ENCODE data around the gene CD209. TPM values are rescaled to one million over a fixed set of nuclear protein-coding genes. Genes with fewer than 3 reads are reported as not detected.

CD209 gene
- total RNA-seq, 5 donors from 2014 or later (not counting 1 experiment from before 2014, with no cell fraction given): 0.07 TPM; not detected in 4

DNA sequence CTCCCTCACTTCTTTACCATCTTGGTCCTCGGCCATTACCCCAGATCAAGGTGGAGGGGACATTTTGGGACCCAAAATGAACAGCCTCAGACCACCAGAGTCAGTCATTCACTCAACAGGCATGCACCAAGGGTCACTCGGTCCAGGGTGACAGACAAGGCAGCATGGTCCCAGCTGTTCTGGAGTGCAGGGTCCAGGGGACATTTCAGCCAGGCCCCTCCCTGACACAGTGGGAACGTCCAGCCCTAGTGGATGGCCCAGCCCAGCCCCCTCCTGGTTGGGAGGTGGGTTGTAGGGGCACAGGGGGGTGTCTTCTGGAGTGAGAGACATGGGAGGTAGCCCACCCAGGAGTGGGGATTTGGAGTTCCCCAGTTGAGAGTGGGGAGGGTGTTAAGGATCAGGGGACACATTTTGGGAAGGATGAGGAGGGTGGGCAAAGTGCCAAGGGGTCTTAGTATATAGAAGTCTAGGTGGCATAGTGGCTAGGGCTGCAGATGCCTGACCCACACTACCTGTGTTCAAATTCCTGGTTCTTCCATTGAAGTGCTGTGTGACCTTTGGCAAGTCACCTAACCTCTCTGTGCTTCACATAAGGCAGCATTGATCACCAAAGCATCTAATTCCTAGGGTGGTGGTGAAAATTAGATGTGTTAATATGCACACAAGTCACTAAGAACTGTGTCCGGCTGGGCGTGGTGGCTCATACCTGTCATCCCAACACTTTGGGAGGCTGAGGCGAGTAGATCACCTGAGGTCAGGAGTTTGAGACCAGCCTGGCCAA lies 42.9 kb downstream of the CD209 start:
- Mint-ChIP-seq H3K27ac (peak overlapping the region; percentile 59 to 98), H3K27me3 (peaks cover 0 to 4% of the 10 kb centered on the region in 2 donors), H3K4me1 (peaks cover 46 to 64% (median 61%) of the 10 kb centered on the region in 3 donors), H3K9me3 (no peaks in the 10 kb centered on the region), H3K4me3 (no peak overlapping the region), H3K36me3 (no peaks in the 10 kb centered on the region)
- H3K9me3 ChIP-seq: no peaks in the 10 kb centered on the region
- WGBS (ENCODE audit: insufficient coverage): 87% methylated on average over 4 of the region's 6 CpGs
- no peak for DNase-seq
- H3K27me3 ChIP-seq (replicated peaks in 1 of 2; ENCODE audit: control insufficient read depth in 2 of 2, extremely low read depth in 1 of 2, insufficient read depth in 2 of 2, low read length in 1 of 2): peaks cover 0 to 9% of the 10 kb centered on the region in 2 experiments
- no peak overlapping the region for H3K27ac ChIP-seq (ENCODE audit: low read length)
- H3K4me1 ChIP-seq (ENCODE audit: control insufficient read depth in 1 of 2, extremely low read depth in 1 of 2, insufficient read depth in 2 of 2, low read length in 2 of 2): peaks cover 12 to 46% of the 10 kb centered on the region in 2 experiments
- H3K4me3 ChIP-seq (ENCODE audit: control insufficient read depth in 1 of 2, extremely low read depth in 1 of 2, low read length in 1 of 2): no peak overlapping the region
- ChIA-PET CTCF (no interaction called here), POLR2A (no interaction called here)
- no peaks in the 10 kb centered on the region for H3K36me3 ChIP-seq (ENCODE audit: control insufficient read depth in 2 of 2, extremely low read depth in 1 of 2, insufficient read depth in 1 of 2, low read length in 1 of 2)
- no peak for ATAC-seq (replicated peaks in 1 of 4)

DNA sequence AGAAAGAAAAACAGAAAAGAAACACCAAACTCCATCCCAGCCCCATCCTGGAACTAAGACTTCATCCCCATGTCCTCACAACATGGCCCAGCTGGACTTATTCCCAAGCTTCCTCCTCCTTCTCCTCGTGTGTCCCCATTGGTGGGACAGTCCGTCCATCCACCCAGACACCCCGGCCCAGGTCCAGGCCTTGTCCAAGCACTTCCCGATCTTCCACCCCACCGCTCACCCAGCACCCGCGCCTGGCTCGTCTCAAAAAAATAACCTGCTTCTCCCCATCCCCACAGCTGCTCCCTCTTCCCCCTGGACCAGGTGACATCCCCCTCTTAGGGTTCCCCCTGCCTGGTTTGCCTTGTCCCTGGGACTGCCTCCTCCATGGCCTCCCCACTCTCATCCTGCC lies 44.0 kb downstream of the CD209 start:
- POLR2A ChIA-PET: interaction anchor here in 1 of 2 donors (0.7 kb wide), 1 partner anchor 1603 kb away, joined by 4 read pairs; no protein-coding TSS in a partner anchor
- H3K9me3 Mint-ChIP-seq: no peaks in the 10 kb centered on the region

DNA sequence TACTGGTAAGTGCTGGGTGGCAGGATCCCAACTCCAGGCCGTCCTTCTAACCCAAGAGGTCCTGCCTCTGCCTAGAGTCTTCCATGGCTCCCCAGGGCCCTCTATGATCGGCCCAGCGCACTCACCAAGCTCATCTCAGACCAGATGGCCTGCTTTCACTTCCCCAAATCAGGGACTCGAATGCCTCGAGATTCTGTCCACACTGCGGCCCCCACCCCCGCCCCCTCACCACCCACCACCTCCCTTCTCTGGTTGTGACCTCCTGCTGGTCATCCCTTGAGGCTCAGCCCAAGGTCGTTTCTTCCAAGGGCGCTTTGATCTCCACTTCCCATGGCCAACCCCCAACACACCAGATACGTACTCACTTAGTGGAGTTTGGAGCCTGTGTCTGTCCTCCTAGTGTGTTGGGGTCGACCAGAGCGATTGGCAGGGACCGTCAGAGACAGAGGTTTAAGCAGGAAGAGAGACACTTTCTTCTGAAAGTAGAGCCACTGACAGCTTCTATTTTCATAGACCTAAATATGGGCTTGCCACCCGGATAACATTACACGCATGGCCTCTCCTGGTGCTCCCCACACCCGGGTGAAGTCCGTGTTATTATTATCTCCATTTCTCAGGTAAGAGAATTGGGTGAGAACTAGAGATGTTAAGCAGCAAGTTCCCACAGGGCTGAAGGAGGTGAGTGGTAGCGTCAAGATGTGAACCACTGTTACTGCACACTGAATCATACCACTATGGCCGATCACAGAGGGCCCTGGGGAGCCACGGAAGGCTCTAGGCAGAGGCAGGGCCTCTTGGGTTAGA lies 45.5 kb downstream of the CD209 start, which contains the start of gene FCER2:
Gene FCER2 (minus strand): TSS at position 478 of the 804 bp plus-strand sequence. CDS start 2,371 bp downstream, outside the sequence.
- peaks cover 41 to 58% (median 51%) of the 10 kb centered on the region in 3 donors for H3K4me1 Mint-ChIP-seq
- Histone ChIP-seq H3K4me1 (ENCODE audit: control insufficient read depth in 1 of 2, extremely low read depth in 1 of 2, insufficient read depth in 2 of 2, low read length in 2 of 2) (peaks cover 11 to 31% of the 10 kb centered on the region in 2 experiments), H3K9me3 (no peaks in the 10 kb centered on the region), H3K27me3 (replicated peaks in 1 of 2; ENCODE audit: control insufficient read depth in 2 of 2, extremely low read depth in 1 of 2, insufficient read depth in 2 of 2, low read length in 1 of 2) (peaks cover 0 to 27% of the 10 kb centered on the region in 2 experiments), H3K27ac (ENCODE audit: low read length) (no peak within 1 kb of the TSS), H3K36me3 (ENCODE audit: control insufficient read depth in 2 of 2, extremely low read depth in 1 of 2, insufficient read depth in 1 of 2, low read length in 1 of 2) (no peaks in the 10 kb centered on the region), H3K4me3 (ENCODE audit: control insufficient read depth in 1 of 2, extremely low read depth in 1 of 2, low read length in 1 of 2) (no peak within 1 kb of the TSS)
- no peaks in the 10 kb centered on the region for H3K36me3 Mint-ChIP-seq
- peak within 1 kb of the TSS; percentile 8 to 45 for H3K27ac Mint-ChIP-seq
- POLR2A ChIA-PET: no interaction called here
- peaks cover 3 to 10% of the 10 kb centered on the region in 2 donors for H3K27me3 Mint-ChIP-seq
- ATAC-seq (replicated peaks in 1 of 4): no peak
- CTCF ChIA-PET: no interaction called here
- DNase-seq: no peak
- no peak within 1 kb of the TSS for H3K4me3 Mint-ChIP-seq
- WGBS (ENCODE audit: insufficient coverage): 75% methylated on average over 6 of the region's 20 CpGs
- H3K9me3 Mint-ChIP-seq: no peaks in the 10 kb centered on the region

More for the DNA sequence above, 44.0 kb downstream of the CD209 start:
- H3K4me1 Mint-ChIP-seq: peaks cover 47 to 64% (median 60%) of the 10 kb centered on the region in 3 donors
- Histone ChIP-seq H3K27me3 (replicated peaks in 1 of 2; ENCODE audit: control insufficient read depth in 2 of 2, extremely low read depth in 1 of 2, insufficient read depth in 2 of 2, low read length in 1 of 2) (peaks cover 0 to 21% of the 10 kb centered on the region in 2 experiments), H3K4me3 (ENCODE audit: control insufficient read depth in 1 of 2, extremely low read depth in 1 of 2, low read length in 1 of 2) (no peak overlapping the region), H3K9me3 (no peaks in the 10 kb centered on the region), H3K36me3 (ENCODE audit: control insufficient read depth in 2 of 2, extremely low read depth in 1 of 2, insufficient read depth in 1 of 2, low read length in 1 of 2) (no peaks in the 10 kb centered on the region), H3K27ac (ENCODE audit: low read length) (no peak overlapping the region), H3K4me1 (ENCODE audit: control insufficient read depth in 1 of 2, extremely low read depth in 1 of 2, insufficient read depth in 2 of 2, low read length in 2 of 2) (peaks cover 12 to 46% of the 10 kb centered on the region in 2 experiments)
- H3K4me3 Mint-ChIP-seq: no peak overlapping the region
- H3K27me3 Mint-ChIP-seq: peaks cover 3 to 8% of the 10 kb centered on the region in 2 donors
- DNase-seq: no peak
- CTCF ChIA-PET: no interaction called here
- WGBS (ENCODE audit: insufficient coverage): 90% methylated on average over 5 of the region's 8 CpGs
- H3K27ac Mint-ChIP-seq: peak overlapping the region; percentile 59 to 71
- no peak for ATAC-seq (replicated peaks in 1 of 4)
- no peaks in the 10 kb centered on the region for H3K36me3 Mint-ChIP-seq

DNA sequence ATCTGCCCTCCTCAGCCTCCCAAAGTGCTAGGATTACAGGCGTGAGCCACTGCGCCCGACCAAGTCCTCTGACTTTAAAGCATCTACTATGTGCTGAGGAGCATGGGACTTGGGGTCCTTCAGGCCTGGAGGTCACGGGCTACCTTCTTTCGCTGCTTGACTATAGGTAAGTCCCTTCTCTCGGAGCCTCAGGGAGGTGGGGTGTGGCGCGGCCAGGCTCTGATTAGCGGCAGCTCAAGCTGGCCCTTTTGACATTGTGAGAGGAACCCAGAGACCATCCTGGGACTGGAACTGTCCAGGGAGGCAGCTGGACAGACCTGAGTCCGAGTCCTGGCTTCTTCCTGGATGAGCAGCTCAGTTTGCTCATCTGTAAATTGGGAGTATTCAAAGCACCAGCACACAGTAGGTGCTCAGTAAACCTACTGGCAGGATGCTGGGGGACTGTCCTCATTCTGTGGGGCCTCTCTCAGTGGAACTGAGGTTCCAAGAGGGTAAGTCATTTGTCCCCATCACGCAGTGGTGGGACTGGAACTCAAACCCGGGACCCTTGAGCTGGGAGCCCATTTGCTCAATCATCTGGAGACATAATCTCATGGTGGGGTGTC lies 46.2 kb downstream of the CD209 start:
- ChIA-PET POLR2A (no interaction called here), CTCF (no interaction called here)
- no peaks in the 10 kb centered on the region for H3K9me3 ChIP-seq
- Mint-ChIP-seq H3K4me1 (peaks cover 34 to 51% (median 47%) of the 10 kb centered on the region in 3 donors), H3K4me3 (no peak overlapping the region), H3K36me3 (no peaks in the 10 kb centered on the region), H3K27ac (no peak overlapping the region), H3K9me3 (no peaks in the 10 kb centered on the region), H3K27me3 (peaks cover 3 to 13% of the 10 kb centered on the region in 2 donors)
- no peak overlapping the region for H3K4me3 ChIP-seq (ENCODE audit: control insufficient read depth in 1 of 2, extremely low read depth in 1 of 2, low read length in 1 of 2)
- 96% methylated on average over 11 of the region's 12 CpGs for WGBS (ENCODE audit: insufficient coverage)
- no peak overlapping the region for H3K27ac ChIP-seq (ENCODE audit: low read length)
- ATAC-seq (replicated peaks in 1 of 4) (no peak), DNase-seq (no peak)
- no peaks in the 10 kb centered on the region for H3K36me3 ChIP-seq (ENCODE audit: control insufficient read depth in 2 of 2, extremely low read depth in 1 of 2, insufficient read depth in 1 of 2, low read length in 1 of 2)
- H3K4me1 ChIP-seq (ENCODE audit: control insufficient read depth in 1 of 2, extremely low read depth in 1 of 2, insufficient read depth in 2 of 2, low read length in 2 of 2): peaks cover 4 to 24% of the 10 kb centered on the region in 2 experiments
- peaks cover 0 to 33% of the 10 kb centered on the region in 2 experiments for H3K27me3 ChIP-seq (replicated peaks in 1 of 2; ENCODE audit: control insufficient read depth in 2 of 2, extremely low read depth in 1 of 2, insufficient read depth in 2 of 2, low read length in 1 of 2)

DNA sequence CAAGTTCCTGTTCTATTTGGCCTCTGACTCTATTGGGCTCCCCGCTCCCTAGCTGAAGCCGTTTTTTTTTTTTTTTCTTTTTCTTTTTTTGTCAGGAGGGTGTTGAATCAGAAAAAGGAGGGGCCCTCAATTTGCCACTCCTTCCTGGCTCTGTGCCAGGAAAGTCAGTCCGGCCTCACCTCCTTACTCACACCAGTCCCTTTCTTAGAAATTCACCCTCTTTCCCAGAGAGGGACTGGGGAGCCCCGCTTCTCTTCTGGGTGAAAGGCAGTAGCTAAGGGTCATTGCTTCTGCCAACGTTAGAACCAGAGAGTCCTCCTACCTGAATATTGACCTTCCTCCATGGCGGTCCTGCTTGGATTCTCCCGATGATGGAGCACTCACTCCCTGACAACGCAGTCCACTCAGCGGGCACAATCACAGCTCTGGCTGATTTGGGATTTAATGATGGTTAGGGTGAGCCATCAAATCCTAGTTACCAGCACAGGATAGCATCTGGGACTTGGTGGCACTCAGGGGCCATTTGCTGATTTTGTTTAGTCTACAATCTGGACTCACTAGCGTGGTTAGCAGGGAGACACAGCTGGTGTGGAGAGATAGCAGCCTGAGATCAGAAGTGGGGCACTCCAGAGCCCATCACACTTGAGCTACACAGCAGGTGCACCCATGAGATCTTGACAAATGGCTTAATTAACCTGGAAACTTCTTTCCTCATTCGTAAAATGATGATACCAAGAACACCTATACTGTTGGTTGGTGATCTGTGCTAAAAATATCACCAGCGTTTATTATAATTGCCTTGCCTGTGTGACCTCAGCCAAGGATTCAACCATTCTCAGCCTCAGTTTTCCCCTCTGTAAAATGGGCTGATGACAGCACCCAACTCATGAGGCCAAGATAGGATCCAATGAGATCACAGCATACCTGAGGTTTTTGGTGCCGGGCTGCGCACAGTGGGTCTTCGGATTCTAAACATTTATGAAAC lies 47.6 kb downstream of the CD209 start:
- Histone ChIP-seq H3K27ac (ENCODE audit: low read length) (no peak overlapping the region), H3K4me3 (ENCODE audit: control insufficient read depth in 1 of 2, extremely low read depth in 1 of 2, low read length in 1 of 2) (no peak overlapping the region), H3K27me3 (replicated peaks in 1 of 2; ENCODE audit: control insufficient read depth in 2 of 2, extremely low read depth in 1 of 2, insufficient read depth in 2 of 2, low read length in 1 of 2) (peaks cover 0 to 37% of the 10 kb centered on the region in 2 experiments), H3K36me3 (ENCODE audit: control insufficient read depth in 2 of 2, extremely low read depth in 1 of 2, insufficient read depth in 1 of 2, low read length in 1 of 2) (no peaks in the 10 kb centered on the region), H3K9me3 (no peaks in the 10 kb centered on the region), H3K4me1 (ENCODE audit: control insufficient read depth in 1 of 2, extremely low read depth in 1 of 2, insufficient read depth in 2 of 2, low read length in 2 of 2) (peaks cover 0 to 10% of the 10 kb centered on the region in 2 experiments)
- DNase-seq (no peak), ATAC-seq (replicated peaks in 1 of 4) (no peak)
- Mint-ChIP-seq H3K4me3 (no peak overlapping the region), H3K4me1 (peaks cover 19 to 38% (median 34%) of the 10 kb centered on the region in 3 donors), H3K27ac (peak overlapping the region in 1 of 2 donors; percentile 45), H3K36me3 (no peaks in the 10 kb centered on the region), H3K9me3 (no peaks in the 10 kb centered on the region), H3K27me3 (peaks cover 3 to 13% of the 10 kb centered on the region in 2 donors)
- ChIA-PET POLR2A (no interaction called here), CTCF (interaction anchor here in 1 of 2 donors (0.7 kb wide), 1 partner anchor 89 kb away, joined by 4 read pairs; no protein-coding TSS in a partner anchor)
- WGBS (ENCODE audit: insufficient coverage): 60% methylated on average over 3 of the region's 15 CpGs

Data from T-cell (primary cell).